HCT116 (cell line): ENCODE measurements around the gene OTUB2. TPM values are rescaled to one million over a fixed set of nuclear protein-coding genes. Genes with fewer than 3 reads are reported as not detected.
A peak's percentile ranks its signal among the peaks of the same experiment; 100 is the strongest.

Experiments
- ATAC-seq: fragments of 200-7000 bp; cut with Tn5 transposase; 2 replicates; pipeline ENCODE4 v1.9.1; 2020; ENCODE audit warnings: mild to moderate bottlenecking, moderate library complexity
- BruUV-seq: library from RNA; stranded (reverse); fragments of 400-500 nt; replicated peaks from 2 replicates; lab custom pipeline; 2021; lab: Mats Ljungman, UMichigan
- CTCF ChIA-PET: fragments of 300-600 bp; sonication (Branson Sonifier 250); formaldehyde crosslinking; loops from one replicate; lab custom pipeline; 2021; ENCODE audit warnings: antibody characterized with exemption; lab: Charles Lee
- POLR2A ChIA-PET: fragments of 300-600, 350-600 bp; sonication (Branson Sonifier 250); formaldehyde crosslinking; loops from one replicate; lab custom pipeline; 2021; ENCODE audit warnings: antibody characterized with exemption; lab: Charles Lee
- RAD21 ChIA-PET, 2 experiments: fragments of 300-600 bp; sonication (Branson Sonifier 250); formaldehyde crosslinking; loops; one replicate each; lab custom pipeline; 2023; ENCODE audit warnings: low total read pairs in 2 of 2; ENCODE audit not compliant: uncharacterized antibody in 2 of 2, unreplicated experiment in 2 of 2, low non-redundant PET in 1 of 2; lab: Charles Lee
- DNase-seq: peaks from one replicate; pipeline ENCODE4 v3.0.0-alpha.2; 2010; ENCODE audit warnings: low read depth, low spot score
- H2AFZ ChIP-seq: fragments of 200-600 bp; shearing (Covaris generic), sonication (generic); 2 replicates; pipeline ENCODE4 v1.6.1; 2017; ENCODE audit warnings: low read depth, mixed run types, mixed read lengths, antibody characterized with exemption, low read length; ENCODE audit not compliant: poor library complexity, severe bottlenecking
- H3K27ac ChIP-seq: 2 replicates; pipeline ENCODE4 v1.5.1; 2012; ENCODE audit warnings: low read depth, low read length
- H3K27me3 ChIP-seq: fragments of 200-600 bp; sonication (generic); 2 replicates; pipeline ENCODE4 v1.6.1; 2016; ENCODE audit warnings: mixed run types, low read length, mixed read lengths; ENCODE audit not compliant: insufficient read depth
- H3K36me3 ChIP-seq, 2 experiments: fragments of 200-500 bp in 1 of 2; fragments of 200-600 bp in 1 of 2; sonication (Bioruptor generic) in 1 of 2; sonication (generic) in 1 of 2; 2 replicates each; pipeline versions ENCODE4 v1.5.1 to v1.6.1; 2014 to 2016; ENCODE audit warnings: low read length in 2 of 2, inconsistent platforms in 1 of 2, mixed read lengths in 1 of 2, mixed run types in 1 of 2; ENCODE audit not compliant: insufficient read depth in 2 of 2, control insufficient read depth in 1 of 2
- H3K4me1 ChIP-seq, 2 experiments: fragments of 200-600 bp in 1 of 2; sonication (generic) in 1 of 2; 2 replicates each; pipeline versions ENCODE4 v1.5.1 to v1.6.1; 2012 to 2017; ENCODE audit warnings: low read length in 2 of 2, inconsistent platforms in 1 of 2, mild to moderate bottlenecking in 1 of 2, mixed read lengths in 1 of 2, mixed run types in 1 of 2, moderate library complexity in 1 of 2; ENCODE audit not compliant: insufficient read depth in 2 of 2, control insufficient read depth in 1 of 2
- H3K4me2 ChIP-seq: fragments of 200-600 bp; sonication (generic); 2 replicates; pipeline ENCODE4 v1.6.1; 2017; ENCODE audit warnings: mixed run types, low read length, mixed read lengths
- H3K4me3 ChIP-seq, 2 experiments: fragments of 200-600 bp in 1 of 2; sonication (generic) in 1 of 2; replicated peaks in 1 of 2; 2 replicates each; pipeline ENCODE4 v1.5.1; 2011 to 2016; ENCODE audit warnings: low read length in 2 of 2, control low read depth in 1 of 2, low read depth in 1 of 2, mild to moderate bottlenecking in 1 of 2, mixed read lengths in 1 of 2, mixed run types in 1 of 2
- H3K79me2 ChIP-seq: fragments of 200-600 bp; sonication (generic); 2 replicates; pipeline ENCODE4 v1.6.1; 2017; ENCODE audit warnings: mild to moderate bottlenecking, mixed run types, low read length, moderate library complexity, mixed read lengths; ENCODE audit not compliant: insufficient read depth
- H3K9ac ChIP-seq: fragments of 200-600 bp; sonication (generic); 2 replicates; pipeline ENCODE4 v1.6.1; 2016; ENCODE audit warnings: low read length, mixed read lengths
- H3K9me2 ChIP-seq: fragments of 200-600 bp; sonication (generic), shearing (Covaris generic); 2 replicates; pipeline ENCODE4 v1.6.1; 2017; ENCODE audit warnings: mixed run types, mild to moderate bottlenecking, moderate library complexity; ENCODE audit not compliant: insufficient read depth
- H3K9me3 ChIP-seq, 2 experiments: fragments of 200-500 bp in 1 of 2; fragments of 200-600 bp in 1 of 2; sonication (Bioruptor generic) in 1 of 2; sonication (generic) in 1 of 2; 2 replicates each; pipeline ENCODE4 v1.6.1; 2014 to 2017; ENCODE audit warnings: low read length in 2 of 2, mixed read lengths in 2 of 2, inconsistent platforms in 1 of 2, low read depth in 1 of 2, mild to moderate bottlenecking in 1 of 2, mixed run types in 1 of 2, moderate library complexity in 1 of 2; ENCODE audit not compliant: control insufficient read depth in 1 of 2, insufficient read depth in 1 of 2
- H4K20me1 ChIP-seq: fragments of 200-600 bp; sonication (generic), shearing (Covaris generic); 2 replicates; pipeline ENCODE4 v1.6.1; 2017; ENCODE audit warnings: mixed run types, mild to moderate bottlenecking, moderate library complexity; ENCODE audit not compliant: insufficient read depth
- ATF3 ChIP-seq: IDR thresholded peaks from 2 replicates; pipeline ENCODE4 v1.6.1; 2012
- CBX3 ChIP-seq: IDR thresholded peaks from 2 replicates; pipeline ENCODE4 v1.6.1; 2012; ENCODE audit warnings: low read depth
- CEBPB ChIP-seq: IDR thresholded peaks from 2 replicates; pipeline ENCODE4 v1.6.1; 2012; ENCODE audit warnings: low read depth
- CTCF ChIP-seq, 3 experiments: fragments of 200-600 bp in 1 of 3; sonication (generic) in 1 of 3; IDR thresholded peaks in 2 of 3; conservative IDR thresholded peaks in 1 of 3; 2 replicates each; pipeline ENCODE4 v1.5.1; 2012 to 2017; ENCODE audit warnings: low read depth in 2 of 3, low read length in 2 of 3, antibody characterized with exemption in 1 of 3, borderline replicate concordance in 1 of 3, control low read depth in 1 of 3, mild to moderate bottlenecking in 1 of 3, mixed read lengths in 1 of 3, mixed run types in 1 of 3, moderate library complexity in 1 of 3; ENCODE audit not compliant: insufficient read depth in 1 of 3
- ELF1 ChIP-seq: IDR thresholded peaks from 2 replicates; pipeline ENCODE4 v1.6.1; 2012; ENCODE audit warnings: low read depth, borderline replicate concordance
- EZH2 ChIP-seq: fragments of 200-600 bp; sonication (generic); IDR thresholded peaks from 2 replicates; pipeline ENCODE4 v1.6.1; 2017; ENCODE audit warnings: antibody characterized with exemption, mixed run types
- EZH2phosphoT487 ChIP-seq: fragments of 200-600 bp; IDR thresholded peaks from 2 replicates; pipeline ENCODE4 v1.6.1; 2018; ENCODE audit warnings: antibody characterized with exemption, borderline replicate concordance
- FOSL1 ChIP-seq: IDR thresholded peaks from 2 replicates; pipeline ENCODE4 v1.6.1; 2012; ENCODE audit warnings: low read depth
- JUND ChIP-seq: IDR thresholded peaks from 2 replicates; pipeline ENCODE4 v1.6.1; 2012
- MAX ChIP-seq: IDR thresholded peaks from 2 replicates; pipeline ENCODE4 v1.6.1; 2012
- POLR2AphosphoS5 ChIP-seq: IDR thresholded peaks from 2 replicates; pipeline ENCODE4 v1.6.1; 2011; ENCODE audit warnings: mild to moderate bottlenecking, low read depth, low read length, moderate library complexity
- RAD21 ChIP-seq: IDR thresholded peaks from 2 replicates; pipeline ENCODE4 v1.6.1; 2012; ENCODE audit warnings: low read depth, mild to moderate bottlenecking
- SIN3A ChIP-seq: IDR thresholded peaks from 2 replicates; pipeline ENCODE4 v1.6.1; 2012; ENCODE audit warnings: low read depth
- SP1 ChIP-seq: IDR thresholded peaks from 2 replicates; pipeline ENCODE4 v1.6.1; 2012; ENCODE audit warnings: low read depth
- SRF ChIP-seq: IDR thresholded peaks from 2 replicates; pipeline ENCODE4 v1.6.1; 2012; ENCODE audit warnings: low read depth
- TCF7L2 ChIP-seq: IDR thresholded peaks from 2 replicates; pipeline ENCODE4 v1.7.0; 2011; ENCODE audit warnings: borderline replicate concordance, inconsistent platforms; ENCODE audit not compliant: insufficient read depth, insufficient read length; ENCODE audit errors: extremely low read depth
- YY1 ChIP-seq: IDR thresholded peaks from 2 replicates; pipeline ENCODE4 v1.6.1; 2011; ENCODE audit warnings: low read length, low read depth, moderate library complexity, mild to moderate bottlenecking; ENCODE audit not compliant: insufficient replicate concordance; ENCODE audit errors: extremely low read depth
- ZBTB33 ChIP-seq: IDR thresholded peaks from 2 replicates; pipeline ENCODE4 v1.6.1; 2011; ENCODE audit warnings: mild to moderate bottlenecking, low read length, moderate library complexity; ENCODE audit not compliant: insufficient replicate concordance; ENCODE audit errors: extremely low read depth
- ZFX ChIP-seq: fragments of 450-650 bp; IDR thresholded peaks from 2 replicates; pipeline ENCODE4 v1.6.1; 2017
- ZNF274 ChIP-seq: fragments of 200-500 bp; sonication (Bioruptor generic); IDR thresholded peaks from 2 replicates; pipeline ENCODE4 v1.6.1; 2014; ENCODE audit warnings: mild to moderate bottlenecking, low read depth, low read length, inconsistent platforms
- intact Hi-C: fragments of 100-400 bp; cut with micrococcal nuclease; formaldehyde crosslinking; loops from 2 replicates; pipeline ENCODE4 v1.10.0; 2022
- total RNA-seq: library from RNA; stranded (reverse); gene quantifications from one replicate; pipeline ENCODE4 v1.2.1, GENCODE V29; 2021; ENCODE audit not compliant: unreplicated experiment

The OTUB2 gene
- total RNA-seq, 1 experiment from 2014 or later: 6.6 TPM

GRCh38 chr14:94059998-94060397 is 33.9 kb downstream of the OTUB2 start:
- peaks cover 66% of the 10 kb centered on the region for H3K79me2 ChIP-seq
- no peak overlapping the region for H3K4me3 ChIP-seq
- TF ChIP-seq SP1: no peak
- no peak for TF ChIP-seq YY1
- no peak for TF ChIP-seq CTCF (IDR thresholded peaks at IDR 0.05 in 2 of 3, conservative IDR thresholded peaks at IDR 0.05 in 1 of 3; ENCODE audit: borderline replicate concordance in 1 of 3, insufficient read depth in 1 of 3, low read depth in 2 of 3, low read length in 2 of 3)
- TF ChIP-seq EZH2: no peak
- no peak for TF ChIP-seq SIN3A
- TF ChIP-seq RAD21: no peak
- no peak for TF ChIP-seq MAX
- TF ChIP-seq EZH2phosphoT487: no peak
- no peak for TF ChIP-seq ZNF274
- no peak for TF ChIP-seq FOSL1
- TF ChIP-seq TCF7L2: no peak
- TF ChIP-seq ELF1: no peak
- TF ChIP-seq ZFX: no peak
- TF ChIP-seq ATF3: no peak
- TF ChIP-seq SRF: no peak
- no peak for TF ChIP-seq ZBTB33
- no peak for TF ChIP-seq POLR2AphosphoS5
- TF ChIP-seq CBX3: no peak
- TF ChIP-seq JUND: no peak
- no peak for TF ChIP-seq CEBPB
- no peak overlapping the region for H3K9ac ChIP-seq
- intact Hi-C loops: no loop called here
- H3K27me3 ChIP-seq: no peaks in the 10 kb centered on the region
- RAD21 ChIA-PET: no interaction called here
- peaks cover 51 to 54% of the 10 kb centered on the region in 2 experiments for H3K36me3 ChIP-seq
- H2AFZ ChIP-seq: no peak overlapping the region
- no peak overlapping the region for H3K4me2 ChIP-seq
- CTCF ChIA-PET: no interaction called here
- DNase-seq (no peak), ATAC-seq (no peak)
- POLR2A ChIA-PET: no interaction called here
- no peaks in the 10 kb centered on the region for H3K9me2 ChIP-seq
- H4K20me1 ChIP-seq: peaks cover 10% of the 10 kb centered on the region; the same call in 1 of the 2 replicates
- BruUV-seq: TSS peak; percentile 24
- H3K27ac ChIP-seq: no peak overlapping the region
- H3K9me3 ChIP-seq: no peaks in the 10 kb centered on the region
- H3K4me1 ChIP-seq: 0 out of 4 replicates have a peak, but pooled peaks cover 0 to 5% of the 10 kb centered on the region in 2 experiments
